GM13977 (cell line): Measurements from ENCODE around the gene ZMYM2.

ENCODE experiments used
- DNase-seq: peaks from one replicate; pipeline ENCODE4 v3.0.0; 2012; ENCODE audit warnings: low spot score
- CTCF ChIP-seq: IDR thresholded peaks from 2 replicates; pipeline ENCODE4 v1.5.1; 2012; ENCODE audit warnings: mild to moderate bottlenecking, control low read depth; ENCODE audit not compliant: insufficient read depth; ENCODE audit errors: extremely low read depth, missing control alignments
- in situ Hi-C: fragments of 300-500 bp; cut with MboI; formaldehyde crosslinking; loops from one replicate; pipeline ENCODE4 v1.12.0; 2022; ENCODE audit warnings: low sequenced_read_pairs, low pct_unique_long_range_greater_than_20kb, mixed read lengths, inconsistent platforms; ENCODE audit not compliant: unreplicated experiment

The ZMYM2 gene

GRCh38 chr13:20093951-20094350 is 135.4 kb downstream of the ZMYM2 start:
- DNase-seq: no peak
- in situ Hi-C loops: no loop called here
- no peak for TF ChIP-seq CTCF

- in situ Hi-C loops: no loop called here
- no peak for TF ChIP-seq CTCF
- no peak for DNase-seq
Observed at GRCh38 chr13:20099319-20099718, 140.8 kb downstream of the ZMYM2 start.

- TF ChIP-seq CTCF: no peak
- no peak for DNase-seq
- in situ Hi-C loops: no loop called here
Observed at GRCh38 chr13:20101467-20102316, 143.2 kb downstream of the ZMYM2 start.

- in situ Hi-C loops: no loop called here
- no peak for TF ChIP-seq CTCF
- no peak for DNase-seq
Observed at GRCh38 chr13:20102525-20103180, 144.1 kb downstream of the ZMYM2 start.

GRCh38 chr13:20105161-20105689 is 146.7 kb downstream of the ZMYM2 start:
- no peak for DNase-seq
- in situ Hi-C loops: no loop called here

GRCh38 chr13:20106742-20107141 is 148.2 kb downstream of the ZMYM2 start:
- in situ Hi-C loops: no loop called here
- no peak for DNase-seq
- TF ChIP-seq CTCF: no peak

More at GRCh38 chr13:20105161-20105689, 146.7 kb downstream of the ZMYM2 start:
- no peak for TF ChIP-seq CTCF
